SK-N-SH (cell line): ENCODE results near the gene PDE6D.

Source experiments
- EP300 ChIP-seq, 2 experiments: IDR thresholded peaks; 2 replicates each; pipeline versions ENCODE4 v1.4.0 to v1.6.1; 2012; ENCODE audit warnings: borderline replicate concordance in 1 of 2, low read depth in 1 of 2, low read length in 1 of 2
- JUND ChIP-seq: IDR thresholded peaks from 2 replicates; pipeline ENCODE4 v1.4.0; 2012
- POLR2AphosphoS5 ChIP-seq: IDR thresholded peaks from 2 replicates; pipeline ENCODE4 v1.6.1; 2012; ENCODE audit warnings: low read depth, low read length
- RCOR1 ChIP-seq: fragments of 150-350 bp; IDR thresholded peaks from 2 replicates; pipeline ENCODE4 v1.6.1; 2017; ENCODE audit warnings: antibody characterized with exemption, low read length
- TAF1 ChIP-seq: IDR thresholded peaks from 2 replicates; pipeline ENCODE4 v1.6.1; 2012; ENCODE audit warnings: low read depth, mild to moderate bottlenecking, low read length, moderate library complexity, borderline replicate concordance
- TF ChIP-seq, protein P1 (sequence below): fragments of 200-600 bp; sonication (generic); IDR thresholded peaks from 2 replicates; pipeline ENCODE4 v1.6.1; 2017; ENCODE audit warnings: antibody characterized with exemption, mild to moderate bottlenecking, moderate library complexity
- TF ChIP-seq, protein P2 (sequence below): fragments of 150-350 bp; IDR thresholded peaks from 2 replicates; pipeline ENCODE4 v1.6.1; 2017; ENCODE audit warnings: antibody characterized with exemption, low read length, low read depth, borderline replicate concordance
- TF ChIP-seq, protein P3 (sequence below): IDR thresholded peaks from 2 replicates; pipeline ENCODE4 v1.4.0; 2012; ENCODE audit warnings: low read depth

DNA sequence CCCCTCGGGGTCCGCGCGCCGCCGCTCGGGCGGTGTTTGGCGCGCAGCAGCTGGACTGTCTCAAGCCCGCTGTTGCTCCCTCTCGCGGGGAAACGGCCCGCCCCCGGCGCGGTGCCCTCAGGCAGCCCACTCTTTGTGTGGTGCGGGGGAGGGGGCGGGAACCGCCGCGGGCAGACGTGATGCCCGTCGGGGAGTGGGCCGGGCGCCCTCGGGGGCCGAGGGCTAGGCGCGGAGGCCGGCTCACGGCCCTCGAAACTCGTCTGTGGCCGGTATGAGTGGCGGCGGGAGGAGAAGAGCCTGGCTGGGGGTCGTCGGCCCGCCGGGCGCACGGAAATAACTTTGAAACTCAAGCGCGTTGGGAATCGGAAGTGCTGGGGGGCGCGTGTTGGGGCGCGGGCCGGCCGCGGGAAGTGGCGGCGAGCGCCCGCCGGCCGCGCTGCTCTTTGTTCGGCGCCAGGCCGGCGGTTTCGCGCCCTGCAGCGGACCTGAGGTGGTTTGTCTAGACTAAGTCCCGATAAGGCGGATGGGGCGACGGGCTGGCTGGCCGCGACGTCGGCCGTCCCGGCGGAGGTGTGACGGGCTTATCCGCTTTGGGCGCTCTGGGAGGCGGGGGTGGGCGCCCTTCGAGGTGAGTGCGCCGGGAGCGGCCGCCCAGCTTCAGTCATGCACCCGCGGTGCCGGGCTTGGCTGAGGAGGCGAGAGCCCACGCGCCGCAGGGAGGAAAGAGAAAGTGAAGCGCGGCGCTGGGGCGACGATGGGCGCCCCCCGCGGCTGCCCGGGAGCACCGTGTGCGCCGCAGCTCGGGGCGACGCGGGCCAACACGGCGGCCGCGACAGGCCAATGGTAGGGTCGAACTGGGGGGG is 72.1 kb downstream of the PDE6D start:
- TF ChIP-seq POLR2AphosphoS5 (no peak; the same call in 1 of the 2 replicates), JUND (no peak), TAF1 (no peak), EP300 (IDR thresholded peaks at IDR 0.05; ENCODE audit: borderline replicate concordance in 1 of 2, low read depth in 1 of 2, low read length in 1 of 2) (no peak), RCOR1 (no peak)
- TF ChIP-seq, protein P1, sequence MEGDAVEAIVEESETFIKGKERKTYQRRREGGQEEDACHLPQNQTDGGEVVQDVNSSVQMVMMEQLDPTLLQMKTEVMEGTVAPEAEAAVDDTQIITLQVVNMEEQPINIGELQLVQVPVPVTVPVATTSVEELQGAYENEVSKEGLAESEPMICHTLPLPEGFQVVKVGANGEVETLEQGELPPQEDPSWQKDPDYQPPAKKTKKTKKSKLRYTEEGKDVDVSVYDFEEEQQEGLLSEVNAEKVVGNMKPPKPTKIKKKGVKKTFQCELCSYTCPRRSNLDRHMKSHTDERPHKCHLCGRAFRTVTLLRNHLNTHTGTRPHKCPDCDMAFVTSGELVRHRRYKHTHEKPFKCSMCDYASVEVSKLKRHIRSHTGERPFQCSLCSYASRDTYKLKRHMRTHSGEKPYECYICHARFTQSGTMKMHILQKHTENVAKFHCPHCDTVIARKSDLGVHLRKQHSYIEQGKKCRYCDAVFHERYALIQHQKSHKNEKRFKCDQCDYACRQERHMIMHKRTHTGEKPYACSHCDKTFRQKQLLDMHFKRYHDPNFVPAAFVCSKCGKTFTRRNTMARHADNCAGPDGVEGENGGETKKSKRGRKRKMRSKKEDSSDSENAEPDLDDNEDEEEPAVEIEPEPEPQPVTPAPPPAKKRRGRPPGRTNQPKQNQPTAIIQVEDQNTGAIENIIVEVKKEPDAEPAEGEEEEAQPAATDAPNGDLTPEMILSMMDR, result peak; percentile 25; the same call in 1 of the 2 replicates
- TF ChIP-seq, protein P2, sequence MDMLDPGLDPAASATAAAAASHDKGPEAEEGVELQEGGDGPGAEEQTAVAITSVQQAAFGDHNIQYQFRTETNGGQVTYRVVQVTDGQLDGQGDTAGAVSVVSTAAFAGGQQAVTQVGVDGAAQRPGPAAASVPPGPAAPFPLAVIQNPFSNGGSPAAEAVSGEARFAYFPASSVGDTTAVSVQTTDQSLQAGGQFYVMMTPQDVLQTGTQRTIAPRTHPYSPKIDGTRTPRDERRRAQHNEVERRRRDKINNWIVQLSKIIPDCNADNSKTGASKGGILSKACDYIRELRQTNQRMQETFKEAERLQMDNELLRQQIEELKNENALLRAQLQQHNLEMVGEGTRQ, result no peak
- TF ChIP-seq, protein P3, sequence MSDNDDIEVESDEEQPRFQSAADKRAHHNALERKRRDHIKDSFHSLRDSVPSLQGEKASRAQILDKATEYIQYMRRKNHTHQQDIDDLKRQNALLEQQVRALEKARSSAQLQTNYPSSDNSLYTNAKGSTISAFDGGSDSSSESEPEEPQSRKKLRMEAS, result peak; percentile 40
